Stimulated activated memory B cell treated with anti-CD40 and anti-IgM and Interleukin-4, amounts not matched to agents 10 μg/mL and 1 μg/mL and 100 μg/mL, for 72 hours (primary cell): ENCODE measurements around the gene ICE1.
A peak's percentile ranks its signal among the peaks of the same experiment; 100 is the strongest.
"Not testable (repeated sequence)": the region's sequence is repeated elsewhere in the genome, so short reads cannot be mapped to it uniquely, and the experiment has no call there.

Source experiments
- ATAC-seq: fragments of 150-1000 bp; cut with Tn5 transposase; 2 replicates; pipeline ENCODE4 v1.10.0; 2021
- H3K27ac Mint-ChIP-seq: one replicate; pipeline ENCODE4 v1.8.0; 2022; ENCODE audit warnings: mild to moderate bottlenecking, mixed read lengths
- H3K27me3 Mint-ChIP-seq: one replicate; pipeline ENCODE4 v1.8.0; 2022; ENCODE audit warnings: mixed read lengths
- H3K36me3 Mint-ChIP-seq: one replicate; pipeline ENCODE4 v1.8.0; 2022; ENCODE audit warnings: mixed read lengths
- H3K4me1 Mint-ChIP-seq: one replicate; pipeline ENCODE4 v1.8.0; 2022; ENCODE audit warnings: mixed read lengths
- H3K4me3 Mint-ChIP-seq: one replicate; pipeline ENCODE4 v1.8.0; 2022; ENCODE audit warnings: mild to moderate bottlenecking, moderate library complexity, mixed read lengths
- H3K9me3 Mint-ChIP-seq: one replicate; pipeline ENCODE4 v1.8.0; 2022; ENCODE audit warnings: mixed read lengths

ICE1 gene

GRCh38 chr5:5390121-5390869 lies 32.2 kb upstream of the ICE1 start:
- not testable (repeated sequence) for H3K9me3 Mint-ChIP-seq, H3K27ac Mint-ChIP-seq, H3K4me1 Mint-ChIP-seq, H3K4me3 Mint-ChIP-seq, ATAC-seq, H3K27me3 Mint-ChIP-seq
- peaks cover 25% of the 10 kb centered on the region for H3K36me3 Mint-ChIP-seq

- ATAC-seq, H3K4me1 Mint-ChIP-seq, H3K4me3 Mint-ChIP-seq, H3K27me3 Mint-ChIP-seq, H3K9me3 Mint-ChIP-seq, H3K27ac Mint-ChIP-seq: not testable (repeated sequence)
- H3K36me3 Mint-ChIP-seq = peaks cover 25% of the 10 kb centered on the region
These were observed 30.0 kb upstream of the ICE1 start for GRCh38 chr5:5392504-5392903.

- H3K36me3 Mint-ChIP-seq = peaks cover 28% of the 10 kb centered on the region
- not testable (repeated sequence) for H3K4me3 Mint-ChIP-seq, ATAC-seq, H3K4me1 Mint-ChIP-seq, H3K27ac Mint-ChIP-seq, H3K9me3 Mint-ChIP-seq, H3K27me3 Mint-ChIP-seq
These were observed 28.0 kb upstream of the ICE1 start for GRCh38 chr5:5394384-5394986.

GRCh38 chr5:5395093-5395492 lies 27.4 kb upstream of the ICE1 start:
- H3K36me3 Mint-ChIP-seq = peaks cover 34% of the 10 kb centered on the region
- H3K4me3 Mint-ChIP-seq, H3K4me1 Mint-ChIP-seq, H3K27ac Mint-ChIP-seq, H3K27me3 Mint-ChIP-seq, H3K9me3 Mint-ChIP-seq, ATAC-seq: not testable (repeated sequence)

DNA sequence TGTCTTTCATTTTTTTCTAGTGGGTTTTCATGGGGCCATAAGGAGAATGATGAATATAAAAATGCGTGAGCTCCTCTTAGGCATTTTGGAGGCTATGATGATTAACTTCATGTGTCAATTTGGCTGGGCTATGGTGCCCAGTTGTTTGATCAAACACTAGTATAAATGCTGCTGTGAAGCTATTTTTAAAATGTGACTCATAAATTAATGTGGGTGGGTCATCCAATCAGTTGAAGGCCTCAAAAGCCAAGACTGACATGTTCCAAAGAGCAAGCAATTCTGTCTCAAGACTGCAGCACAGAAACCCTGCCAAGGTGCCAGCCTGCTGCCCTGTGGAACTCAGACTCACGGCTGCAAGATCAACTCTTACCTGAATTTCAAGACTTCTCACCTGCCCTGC lies 24.4 kb upstream of the ICE1 start:
- Mint-ChIP-seq H3K9me3 (peaks cover 9% of the 10 kb centered on the region), H3K27me3 (no peaks in the 10 kb centered on the region), H3K27ac (no peak overlapping the region), H3K36me3 (peaks cover 36% of the 10 kb centered on the region), H3K4me3 (no peak overlapping the region), H3K4me1 (no peaks in the 10 kb centered on the region)
- no peak for ATAC-seq

GRCh38 chr5:5401095-5401494 lies 21.4 kb upstream of the ICE1 start:
- H3K4me1 Mint-ChIP-seq = no peaks in the 10 kb centered on the region
- no peak for ATAC-seq

DNA sequence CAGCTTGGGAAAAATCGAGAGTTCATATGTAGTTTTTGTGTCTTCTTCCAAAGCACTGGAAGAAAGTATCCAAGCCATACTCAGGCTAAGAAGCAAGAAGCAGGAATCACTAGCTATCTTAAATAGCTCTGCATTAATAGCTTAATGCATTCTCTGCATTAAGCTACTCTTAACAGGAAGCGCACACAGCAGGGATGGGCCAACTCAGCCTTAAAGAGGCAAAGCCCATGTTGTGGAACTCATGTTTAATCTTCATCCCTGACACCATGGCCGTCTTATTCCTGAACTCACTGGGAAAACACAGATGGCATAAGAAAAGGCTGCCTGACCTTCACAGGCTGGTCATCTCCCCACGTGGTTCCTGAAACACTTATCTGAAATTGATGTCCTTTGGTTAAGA lies 18.7 kb upstream of the ICE1 start:
- Mint-ChIP-seq H3K4me1 (no peaks in the 10 kb centered on the region), H3K9me3 (peaks cover 17% of the 10 kb centered on the region), H3K27ac (no peak overlapping the region), H3K27me3 (no peaks in the 10 kb centered on the region), H3K4me3 (no peak overlapping the region), H3K36me3 (peaks cover 60% of the 10 kb centered on the region)
- ATAC-seq = no peak

More at GRCh38 chr5:5401095-5401494, 21.4 kb upstream of the ICE1 start:
- Mint-ChIP-seq H3K27ac (no peak overlapping the region), H3K4me3 (no peak overlapping the region), H3K27me3 (no peaks in the 10 kb centered on the region), H3K36me3 (peaks cover 41% of the 10 kb centered on the region), H3K9me3 (peaks cover 9% of the 10 kb centered on the region)

DNA sequence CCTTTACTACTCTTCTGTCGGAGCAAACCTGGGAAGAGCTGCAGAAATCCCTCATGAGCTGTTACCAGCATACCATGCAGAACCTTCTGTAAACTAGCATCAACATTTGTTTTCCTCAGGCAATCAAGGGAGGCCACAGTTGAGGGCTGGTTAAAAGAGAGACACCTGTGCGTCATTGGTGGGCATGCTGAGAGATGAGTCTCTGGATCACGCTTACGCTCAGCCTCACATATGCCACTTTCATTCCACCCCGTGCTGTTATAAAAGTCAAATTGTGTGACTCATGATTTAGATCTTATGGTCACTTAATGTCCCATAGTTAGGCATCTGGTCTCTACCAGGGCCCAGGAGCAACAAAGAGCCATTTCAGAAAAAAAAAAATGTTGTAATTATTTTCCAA lies 18.1 kb upstream of the ICE1 start:
- ATAC-seq = no peak
- Mint-ChIP-seq H3K4me1 (no peaks in the 10 kb centered on the region), H3K27me3 (no peaks in the 10 kb centered on the region), H3K9me3 (peaks cover 16% of the 10 kb centered on the region), H3K4me3 (no peak overlapping the region), H3K27ac (no peak overlapping the region), H3K36me3 (peaks cover 60% of the 10 kb centered on the region)

- no peak overlapping the region for H3K4me3 Mint-ChIP-seq
- H3K4me1 Mint-ChIP-seq = no peaks in the 10 kb centered on the region
- no peak for ATAC-seq
- no peak overlapping the region for H3K27ac Mint-ChIP-seq
- no peaks in the 10 kb centered on the region for H3K27me3 Mint-ChIP-seq
- H3K9me3 Mint-ChIP-seq = peaks cover 8% of the 10 kb centered on the region
- peaks cover 50% of the 10 kb centered on the region for H3K36me3 Mint-ChIP-seq
These were observed 17.0 kb upstream of the ICE1 start for GRCh38 chr5:5405441-5405840.

DNA sequence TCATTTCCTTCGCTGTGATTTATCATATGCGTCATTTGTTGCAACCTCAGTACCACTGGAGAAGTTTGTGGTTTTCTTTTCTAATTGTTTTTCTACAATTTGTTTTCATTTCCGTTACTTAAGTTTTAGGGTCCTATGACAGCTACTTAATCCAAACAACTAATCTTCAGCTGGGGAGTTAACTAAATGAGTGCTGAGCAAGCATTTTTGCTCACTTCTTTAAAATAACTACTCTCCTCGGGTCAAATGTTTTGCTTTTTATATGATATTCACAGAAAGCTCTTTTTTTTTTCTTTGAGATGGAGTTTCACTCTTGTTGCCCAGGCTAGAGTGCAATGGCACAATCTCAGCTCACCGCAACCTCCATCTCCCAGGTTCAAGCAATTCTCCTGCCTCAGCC lies 14.6 kb upstream of the ICE1 start:
- Mint-ChIP-seq H3K27me3 (no peaks in the 10 kb centered on the region), H3K4me3 (no peak overlapping the region)
- no peak for ATAC-seq

DNA sequence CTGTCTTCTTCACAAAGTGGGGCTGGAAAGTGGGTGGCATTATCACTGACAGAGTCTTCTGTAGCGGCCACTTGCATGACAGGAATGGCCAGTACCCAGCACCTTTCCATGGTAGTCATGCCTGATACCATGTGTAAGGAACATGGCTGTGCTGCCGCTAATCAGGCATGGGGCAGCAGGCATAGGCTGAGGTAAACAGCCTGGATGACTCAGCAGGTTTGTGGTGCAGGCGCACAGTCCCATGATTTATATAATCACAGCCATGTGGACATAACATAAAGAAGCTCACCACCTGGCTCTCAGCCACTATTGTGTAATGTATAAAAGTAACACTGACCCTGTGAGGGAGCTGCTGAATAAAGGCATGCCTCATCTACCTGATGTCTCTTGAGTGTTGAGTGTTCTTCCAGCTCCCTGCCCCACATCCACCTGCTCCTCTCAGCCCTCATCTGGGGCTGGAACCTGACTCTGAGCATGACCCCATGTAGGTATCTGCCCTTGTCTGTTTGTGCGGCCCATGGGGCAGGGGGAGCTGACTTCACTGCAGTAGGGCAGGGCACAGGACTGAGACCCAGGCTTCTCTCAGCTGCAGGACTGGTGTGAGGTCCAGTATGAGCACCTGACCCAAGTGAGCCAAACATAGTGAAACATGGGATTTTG lies 13.2 kb upstream of the ICE1 start:
- H3K27me3 Mint-ChIP-seq = no peaks in the 10 kb centered on the region
- H3K4me3 Mint-ChIP-seq = no peak overlapping the region
- H3K4me1 Mint-ChIP-seq = no peaks in the 10 kb centered on the region
- H3K27ac Mint-ChIP-seq = no peak overlapping the region
- peaks cover 58% of the 10 kb centered on the region for H3K36me3 Mint-ChIP-seq
- ATAC-seq = no peak
- peaks cover 14% of the 10 kb centered on the region for H3K9me3 Mint-ChIP-seq

More for the DNA sequence above, 14.6 kb upstream of the ICE1 start:
- Mint-ChIP-seq H3K9me3 (peaks cover 12% of the 10 kb centered on the region), H3K4me1 (no peaks in the 10 kb centered on the region), H3K36me3 (peaks cover 52% of the 10 kb centered on the region), H3K27ac (no peak overlapping the region)

- H3K27me3 Mint-ChIP-seq, H3K9me3 Mint-ChIP-seq, ATAC-seq, H3K4me3 Mint-ChIP-seq, H3K4me1 Mint-ChIP-seq, H3K27ac Mint-ChIP-seq: not testable (repeated sequence)
- H3K36me3 Mint-ChIP-seq = peaks cover 51% of the 10 kb centered on the region
These were observed 8.6 kb upstream of the ICE1 start for GRCh38 chr5:5413856-5414255.

GRCh38 chr5:5414999-5415398 lies 7.5 kb upstream of the ICE1 start:
- Mint-ChIP-seq H3K9me3 (peaks cover 6% of the 10 kb centered on the region), H3K36me3 (peaks cover 51% of the 10 kb centered on the region), H3K4me3 (no peak overlapping the region), H3K27ac (no peak overlapping the region), H3K4me1 (no peaks in the 10 kb centered on the region), H3K27me3 (no peaks in the 10 kb centered on the region)
- ATAC-seq = no peak

DNA sequence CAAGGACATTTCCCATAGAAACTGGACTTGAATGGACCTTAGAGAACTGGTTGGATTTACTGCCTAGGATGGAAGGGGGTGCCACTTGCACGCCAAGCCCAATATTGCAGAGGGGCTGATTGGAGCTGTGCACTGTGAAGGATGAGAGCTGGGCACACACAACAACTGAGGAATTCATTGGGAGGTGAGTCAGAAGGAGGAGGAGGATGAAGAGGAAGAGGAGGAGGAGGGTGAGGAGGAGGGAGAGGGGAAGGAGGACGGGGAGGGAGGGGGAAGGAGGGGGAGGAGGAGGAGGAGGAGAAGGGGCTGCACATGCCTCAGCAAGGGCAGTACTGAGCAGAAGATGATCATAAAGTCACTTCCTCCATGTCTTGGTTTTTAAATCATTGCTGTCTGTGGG lies 5.7 kb upstream of the ICE1 start:
- H3K4me3 Mint-ChIP-seq = no peak overlapping the region
- H3K9me3 Mint-ChIP-seq = peaks cover 3% of the 10 kb centered on the region
- no peaks in the 10 kb centered on the region for H3K27me3 Mint-ChIP-seq
- H3K4me1 Mint-ChIP-seq = peaks cover 13% of the 10 kb centered on the region
- peaks cover 43% of the 10 kb centered on the region for H3K36me3 Mint-ChIP-seq
- H3K27ac Mint-ChIP-seq = no peak overlapping the region
- ATAC-seq = no peak

DNA sequence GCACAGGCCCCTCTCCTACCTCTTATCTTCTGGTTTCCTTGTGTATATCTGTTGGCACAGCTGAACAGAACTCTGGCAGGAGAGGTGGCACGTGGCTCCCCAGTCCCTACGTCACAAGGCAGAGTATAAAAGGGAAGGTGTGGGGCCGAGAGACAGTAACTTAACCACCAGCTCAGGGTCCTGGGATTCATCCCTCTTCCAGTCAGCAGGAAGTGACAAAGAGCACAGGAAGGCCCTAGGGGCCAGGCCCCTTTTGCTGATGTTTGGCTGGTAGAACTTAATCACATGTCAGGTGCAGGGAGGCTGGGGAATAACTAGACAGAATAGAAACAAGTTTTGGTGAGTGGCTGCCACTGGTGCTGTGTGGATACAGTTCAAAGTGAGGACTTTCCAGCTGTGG lies 4.5 kb upstream of the ICE1 start:
- Mint-ChIP-seq H3K4me3 (no peak overlapping the region), H3K27me3 (no peaks in the 10 kb centered on the region), H3K4me1 (peaks cover 14% of the 10 kb centered on the region), H3K36me3 (peaks cover 32% of the 10 kb centered on the region), H3K9me3 (peaks cover 3% of the 10 kb centered on the region), H3K27ac (no peak overlapping the region)
- ATAC-seq = no peak

- peak overlapping the region; percentile 8 for H3K4me3 Mint-ChIP-seq
- peaks cover 26% of the 10 kb centered on the region for H3K36me3 Mint-ChIP-seq
These were observed 3.7 kb upstream of the ICE1 start for GRCh38 chr5:5418764-5419163.

More at GRCh38 chr5:5418764-5419163, 3.7 kb upstream of the ICE1 start:
- H3K27me3 Mint-ChIP-seq = no peaks in the 10 kb centered on the region
- no peak for ATAC-seq
- H3K4me1 Mint-ChIP-seq = peaks cover 14% of the 10 kb centered on the region
- H3K27ac Mint-ChIP-seq = peak overlapping the region; percentile 23
- peaks cover 3% of the 10 kb centered on the region for H3K9me3 Mint-ChIP-seq
